Stimulated activated CD4-positive, alpha-beta T cell treated with anti-CD3 and anti-CD28 coated beads, Interleukin-2, amount 100 ng/mL, for 48 hours (primary cell): ENCODE data around the gene STK10.

Experiments
- DNase-seq, 2 donors: peaks; one replicate each; pipeline ENCODE4 v3.0.0-alpha.2; 2020

Gene STK10

DNA sequence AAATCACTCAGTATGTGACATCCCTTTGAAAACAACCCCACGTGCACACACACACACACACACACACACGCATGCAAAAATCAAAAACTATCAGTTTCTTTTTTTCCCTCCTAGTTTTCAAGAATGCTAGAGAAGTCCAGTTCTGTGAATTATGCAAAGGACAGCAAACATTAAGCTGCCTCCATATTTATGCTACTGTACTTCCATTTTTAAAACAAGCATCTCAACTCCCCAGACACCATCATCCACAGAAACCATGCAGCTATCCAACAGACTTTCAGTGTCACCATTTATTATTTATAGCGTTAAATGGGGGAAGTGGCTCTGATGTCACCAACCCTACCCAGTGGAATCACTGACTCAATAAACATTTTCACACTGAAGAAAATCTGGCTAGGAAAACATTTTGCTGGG is 183.2 kb downstream of the STK10 start:
- DNase-seq = no peak

DNA sequence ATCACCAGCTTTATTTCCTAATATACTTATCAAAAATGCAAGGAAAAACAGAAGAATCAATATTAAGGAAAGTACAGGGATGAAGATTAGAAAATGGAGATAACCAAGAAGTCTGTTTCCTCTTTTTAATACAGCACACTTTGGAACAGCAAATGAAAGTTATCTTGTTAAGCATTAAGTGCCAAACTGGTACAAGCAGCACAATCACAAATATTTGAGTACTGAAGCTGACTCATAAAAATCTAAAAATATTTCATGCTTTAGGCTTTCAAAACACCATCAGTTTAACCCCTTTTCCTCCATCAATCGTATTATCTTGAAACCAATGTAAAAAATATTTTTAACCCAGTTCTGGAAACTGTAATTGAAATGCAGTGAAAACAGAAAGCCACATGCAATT is 184.3 kb downstream of the STK10 start:
- no peak for DNase-seq

DNA sequence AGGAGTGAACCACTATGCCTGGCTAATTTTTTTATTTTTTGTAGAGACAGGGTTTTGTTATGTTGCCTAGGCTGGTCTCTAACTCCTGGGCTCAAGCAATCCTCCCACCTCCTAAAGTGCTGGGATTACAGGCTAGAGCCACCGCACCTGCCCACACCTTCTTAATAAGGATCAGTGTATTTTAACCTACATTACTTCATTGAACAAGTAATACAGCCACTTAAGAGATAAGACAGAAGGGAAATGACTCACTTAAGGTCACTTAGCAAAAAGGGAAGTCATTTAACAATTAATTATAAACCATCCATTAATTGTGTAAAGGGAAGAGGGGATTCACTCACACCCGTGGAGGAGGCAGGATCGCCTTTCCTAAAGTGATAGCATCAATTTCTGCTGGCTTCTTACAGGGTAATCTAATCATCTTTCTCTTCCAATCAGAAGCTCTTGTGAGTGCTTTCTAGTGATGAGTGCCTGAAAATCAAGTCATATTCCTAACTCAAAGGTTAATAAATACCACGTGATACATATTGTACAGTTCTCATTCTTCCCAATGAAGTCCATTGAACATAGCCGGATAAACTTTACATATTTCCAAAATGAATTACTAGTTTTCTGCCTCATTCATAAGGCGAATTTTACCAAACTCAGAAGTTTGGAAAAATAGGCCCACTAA is 185.0 kb downstream of the STK10 start:
- DNase-seq = no peak

DNA sequence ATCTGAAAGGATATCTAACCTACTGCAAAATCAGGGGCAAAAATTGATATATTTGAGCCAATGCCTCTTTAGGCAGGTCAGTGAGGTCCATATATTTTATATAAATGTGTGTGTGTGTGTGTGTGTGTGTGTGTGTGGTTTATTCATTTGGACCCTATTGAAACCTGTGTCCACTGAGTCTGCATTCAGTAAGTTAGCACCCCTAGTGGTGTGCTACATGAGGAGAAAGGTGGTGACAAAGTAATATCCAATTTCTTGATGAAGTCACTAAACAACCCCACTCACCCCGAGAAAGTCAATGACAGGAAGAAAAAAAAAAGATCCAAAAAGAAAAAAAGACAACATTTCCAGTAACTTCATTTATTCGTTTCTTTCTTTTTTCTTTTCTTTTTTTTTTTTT is 185.7 kb downstream of the STK10 start:
- DNase-seq = no peak

DNA sequence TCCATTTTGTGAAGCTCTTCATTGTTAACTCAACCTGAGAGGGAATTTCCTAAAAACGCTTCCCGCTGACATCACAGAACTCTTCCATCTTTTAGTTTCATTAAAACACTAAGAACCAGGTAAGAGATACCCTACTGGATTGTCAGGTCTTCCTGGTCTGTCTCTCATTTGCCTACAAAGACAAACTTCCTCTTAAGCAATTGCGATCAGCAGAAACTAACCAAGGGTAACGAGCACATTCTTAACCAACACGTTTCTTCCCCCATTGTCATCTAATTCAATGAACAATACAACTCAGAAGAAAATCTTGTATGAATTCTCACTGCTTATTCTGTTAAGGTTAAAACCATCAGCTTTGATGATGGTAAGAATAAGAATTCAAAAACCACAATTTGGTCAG is 188.1 kb downstream of the STK10 start:
- no peak for DNase-seq

DNA sequence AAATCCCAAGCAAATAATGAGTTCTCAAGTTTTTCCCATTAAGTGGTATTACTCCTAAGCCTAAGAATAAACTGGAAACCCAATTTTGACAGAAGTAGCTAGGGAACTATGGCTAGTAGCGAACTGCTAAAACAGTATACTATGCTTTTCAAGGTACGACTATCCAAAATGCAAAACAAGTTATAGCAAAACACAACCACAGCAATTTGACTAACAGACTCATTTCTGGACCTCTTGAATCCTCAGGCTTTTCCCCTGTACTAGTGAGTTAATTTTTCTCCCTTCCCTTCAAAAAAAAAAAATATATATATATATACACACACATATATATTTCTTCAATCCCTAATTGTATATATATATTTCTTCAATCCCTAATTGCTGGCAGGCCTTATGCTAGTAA is 188.9 kb downstream of the STK10 start:
- DNase-seq = no peak

DNA sequence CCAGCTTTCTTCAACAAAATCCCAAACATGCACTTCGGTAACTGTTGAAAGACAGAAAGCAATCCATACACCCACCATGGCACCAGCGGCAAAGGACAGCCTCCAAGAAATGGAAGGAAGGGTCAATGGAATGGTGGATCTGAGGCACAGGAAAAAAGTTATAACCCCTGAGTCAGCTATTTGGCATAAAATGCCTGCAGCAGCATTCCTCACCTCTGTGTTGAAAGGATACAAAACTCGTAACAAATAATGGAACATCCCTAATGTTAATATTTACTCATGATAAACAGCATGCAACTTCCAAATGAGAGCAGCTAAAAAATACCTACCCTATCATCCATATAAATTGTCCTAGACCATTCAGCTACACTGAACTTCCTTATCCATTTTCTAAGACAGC is 191.0 kb downstream of the STK10 start:
- DNase-seq = no peak

DNA sequence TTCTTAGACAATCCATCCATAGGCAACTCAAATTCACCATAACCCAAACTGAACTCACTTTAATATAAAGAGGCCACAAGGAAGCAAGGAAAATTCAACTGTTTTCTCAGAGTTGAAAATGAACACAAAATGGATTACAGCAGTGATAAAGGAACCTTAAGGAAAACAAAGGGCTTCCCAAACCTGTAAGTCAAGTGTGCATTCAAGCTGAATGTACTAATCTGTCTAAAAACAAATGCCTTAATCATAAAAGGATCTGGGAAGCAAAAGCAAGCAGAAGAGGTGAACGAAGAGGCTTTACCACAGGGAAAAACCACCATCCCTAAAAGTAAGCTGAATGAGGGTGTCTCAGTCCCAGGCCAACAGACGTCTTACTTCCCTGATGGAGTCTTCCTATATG is 195.2 kb downstream of the STK10 start:
- DNase-seq = no peak

DNA sequence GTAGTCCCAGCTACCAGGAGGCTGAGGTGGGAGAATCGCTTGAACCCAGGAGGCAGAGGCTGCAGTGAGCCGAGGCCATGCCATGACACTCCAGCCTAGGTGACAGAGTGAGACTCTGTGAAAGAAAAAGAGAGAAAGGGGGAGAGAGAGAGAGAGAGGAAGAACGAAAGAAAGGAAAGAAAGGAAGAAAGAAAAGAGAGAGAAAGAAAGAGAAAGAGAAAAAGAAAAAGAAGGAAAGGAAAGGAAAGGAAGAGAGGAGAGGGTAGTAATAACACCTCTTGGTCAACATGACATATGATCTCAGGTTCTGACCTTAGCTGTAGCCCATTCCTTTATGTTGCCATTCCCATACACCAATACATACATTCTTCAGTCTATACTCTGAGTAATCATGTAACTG is 195.7 kb downstream of the STK10 start:
- DNase-seq = no peak
